Neuronal stem cell (in vitro differentiated cells): ENCODE data around the gene UPF1.

Experiments used
- DNase-seq: peaks from one replicate; pipeline ENCODE4 v3.0.0-alpha.2; 2013; ENCODE audit warnings: low spot score
- H2AFZ ChIP-seq: one replicate; pipeline ENCODE4 v1.6.1; 2013; ENCODE audit warnings: mild to moderate bottlenecking, low read length, inconsistent platforms
- H2AK5ac ChIP-seq: 2 replicates; pipeline ENCODE4 v1.6.1; 2013; ENCODE audit warnings: low read depth, mild to moderate bottlenecking, inconsistent platforms, low read length, moderate library complexity, mixed read lengths
- H2BK120ac ChIP-seq: 2 replicates; pipeline ENCODE4 v1.6.1; 2013; ENCODE audit warnings: low read depth, mild to moderate bottlenecking, inconsistent platforms, low read length, moderate library complexity, mixed read lengths
- H2BK12ac ChIP-seq: one replicate; pipeline ENCODE4 v1.6.1; 2013; ENCODE audit warnings: low read length, inconsistent platforms
- H2BK15ac ChIP-seq: 2 replicates; pipeline ENCODE4 v1.6.1; 2013; ENCODE audit warnings: mild to moderate bottlenecking, low read length, inconsistent platforms, mixed read lengths
- H2BK5ac ChIP-seq: one replicate; pipeline ENCODE4 v1.6.1; 2013; ENCODE audit warnings: inconsistent platforms, mild to moderate bottlenecking, low read length, moderate library complexity
- H3K14ac ChIP-seq: one replicate; pipeline ENCODE4 v1.6.1; 2013; ENCODE audit warnings: low read length, inconsistent platforms
- H3K18ac ChIP-seq: 2 replicates; pipeline ENCODE4 v1.6.1; 2013; ENCODE audit warnings: low read length, inconsistent platforms
- H3K23ac ChIP-seq: 2 replicates; pipeline ENCODE4 v1.6.1; 2013; ENCODE audit warnings: low read depth, mild to moderate bottlenecking, mixed read lengths, low read length, inconsistent platforms; ENCODE audit not compliant: poor library complexity
- H3K27ac ChIP-seq: replicated peaks from 3 replicates; pipeline ENCODE4 v1.5.1; 2013; ENCODE audit warnings: low read length, inconsistent platforms
- H3K27me3 ChIP-seq, 3 experiments: 2 replicates each; pipeline ENCODE4 v1.6.1; 2013; ENCODE audit warnings: low read length in 3 of 3, mild to moderate bottlenecking in 2 of 3, inconsistent platforms in 1 of 3, low read depth in 1 of 3, mixed read lengths in 1 of 3, moderate library complexity in 1 of 3; ENCODE audit not compliant: control insufficient read depth in 3 of 3, insufficient read depth in 3 of 3
- H3K36me3 ChIP-seq, 2 donors: replicated peaks in 1 of 2; 2 replicates each; pipeline ENCODE4 v1.6.1; 2013; ENCODE audit warnings: low read length in 2 of 2; ENCODE audit not compliant: control insufficient read depth in 2 of 2, insufficient read depth in 2 of 2
- H3K4ac ChIP-seq: 2 replicates; pipeline ENCODE4 v1.6.1; 2013; ENCODE audit warnings: inconsistent platforms, mild to moderate bottlenecking, low read length, moderate library complexity
- H3K4me1 ChIP-seq, 2 donors: 1 replicate in 1 of 2; 2 replicates in 1 of 2; pipeline ENCODE4 v1.6.1; 2013; ENCODE audit warnings: low read length in 2 of 2, low read depth in 1 of 2; ENCODE audit not compliant: control insufficient read depth in 2 of 2, insufficient read depth in 1 of 2
- H3K4me2 ChIP-seq: one replicate; pipeline ENCODE4 v1.6.1; 2013; ENCODE audit warnings: mild to moderate bottlenecking, low read length, inconsistent platforms; ENCODE audit not compliant: insufficient read depth, poor library complexity, severe bottlenecking
- H3K4me3 ChIP-seq, 2 donors: 2 replicates each; pipeline ENCODE4 v1.5.1; 2013; ENCODE audit warnings: low read length in 2 of 2, mild to moderate bottlenecking in 2 of 2, inconsistent platforms in 1 of 2, moderate library complexity in 1 of 2
- H3K79me1 ChIP-seq: one replicate; pipeline ENCODE4 v1.6.1; 2013; ENCODE audit warnings: low read depth, mild to moderate bottlenecking, inconsistent platforms, low read length, moderate library complexity
- H3K9ac ChIP-seq: one replicate; pipeline ENCODE4 v1.6.1; 2013; ENCODE audit warnings: mild to moderate bottlenecking, low read depth, low read length, inconsistent platforms; ENCODE audit not compliant: poor library complexity
- H3K9me3 ChIP-seq, 2 donors: replicated peaks in 1 of 2; 2 replicates each; pipeline versions ENCODE3 to v1.6.1; 2013; ENCODE audit warnings: low read length in 2 of 2, mild to moderate bottlenecking in 2 of 2, inconsistent platforms in 1 of 2, low read depth in 1 of 2, mixed read lengths in 1 of 2, moderate library complexity in 1 of 2; ENCODE audit not compliant: control insufficient read depth in 2 of 2, insufficient read depth in 1 of 2
- H4K8ac ChIP-seq: one replicate; pipeline ENCODE4 v1.6.1; 2013; ENCODE audit warnings: low read depth, mild to moderate bottlenecking, inconsistent platforms, low read length, moderate library complexity
- H4K91ac ChIP-seq: one replicate; pipeline ENCODE4 v1.6.1; 2013; ENCODE audit warnings: low read length, low read depth, mild to moderate bottlenecking, inconsistent platforms; ENCODE audit not compliant: poor library complexity
- WGBS, 2 donors: extraction: QIAGEN DNeasy Blood & Tissue Kit; methylation state at CpG; one replicate each; pipeline ENCODE4 v1.1.7; 2013; ENCODE audit warnings: missing lambda C conversion rate in 2 of 2, mixed read lengths in 1 of 2; ENCODE audit not compliant: insufficient read length in 2 of 2, insufficient replicate concordance in 1 of 2; ENCODE audit errors: extremely low coverage in 2 of 2; 5-methylcytosine and 5-hydroxymethylcytosine counted together

The UPF1 gene

GRCh38 chr19:18910801-18911436 is 79.2 kb downstream of the UPF1 start:
- Histone ChIP-seq H3K4me2 (no peak overlapping the region), H2BK12ac (no peak overlapping the region), H2AK5ac (peak overlapping the region; percentile 46), H3K23ac (peak overlapping the region; percentile 25), H3K18ac (no peak overlapping the region), H3K27me3 (no peaks in the 10 kb centered on the region), H3K9ac (peak overlapping the region; percentile 60), H3K14ac (no peak overlapping the region), H2AFZ (no peak overlapping the region), H3K4ac (no peak overlapping the region), H3K9me3 (peaks cover 0 to 1% of the 10 kb centered on the region in 2 donors), H4K91ac (no peak overlapping the region), H3K4me3 (no peak overlapping the region), H3K79me1 (peaks cover 24% of the 10 kb centered on the region), H3K4me1 (no peaks in the 10 kb centered on the region), H3K27ac (no peak overlapping the region), H2BK15ac (no peak overlapping the region), H2BK120ac (no peak overlapping the region), H4K8ac (peak overlapping the region; percentile 65), H3K36me3 (peaks cover 32 to 85% of the 10 kb centered on the region in 2 donors), H2BK5ac (no peak overlapping the region)
- no CpG with 5 or more reads among the region's 19 CpGs for WGBS, 2 donors
- DNase-seq, result no peak

- no peak for DNase-seq
- peaks cover 22% of the 10 kb centered on the region for H3K79me1 ChIP-seq
- H3K36me3 ChIP-seq, result peaks cover 17 to 65% of the 10 kb centered on the region in 2 donors
- no peak overlapping the region for H3K4ac ChIP-seq
- no peak overlapping the region for H2BK15ac ChIP-seq
- WGBS, 2 donors, result no CpG with 5 or more reads among the region's 14 CpGs
- no peak overlapping the region for H3K18ac ChIP-seq
- no peaks in the 10 kb centered on the region for H3K27me3 ChIP-seq
- no peaks in the 10 kb centered on the region for H3K9me3 ChIP-seq
- H3K4me1 ChIP-seq, result no peaks in the 10 kb centered on the region
- no peak overlapping the region for H4K91ac ChIP-seq
- no peak overlapping the region for H2BK120ac ChIP-seq
- peak overlapping the region; percentile 73 for H3K23ac ChIP-seq
- H3K9ac ChIP-seq, result no peak overlapping the region
- H3K14ac ChIP-seq, result no peak overlapping the region
- H2BK5ac ChIP-seq, result no peak overlapping the region
- H3K4me2 ChIP-seq, result no peak overlapping the region
- no peak overlapping the region for H3K27ac ChIP-seq
- H2AFZ ChIP-seq, result no peak overlapping the region
- peak overlapping the region; percentile 63 for H2BK12ac ChIP-seq
- no peak overlapping the region for H2AK5ac ChIP-seq
- peak overlapping the region in 1 of 2 donors; percentile 53 for H3K4me3 ChIP-seq
- no peak overlapping the region for H4K8ac ChIP-seq
Observed at GRCh38 chr19:18912933-18913332, 81.2 kb downstream of the UPF1 start.

GRCh38 chr19:18913466-18913865 is 81.7 kb downstream of the UPF1 start:
- no peak overlapping the region for H2BK120ac ChIP-seq
- H3K18ac ChIP-seq, result no peak overlapping the region
- H4K91ac ChIP-seq, result no peak overlapping the region
- peak overlapping the region; percentile 73 for H3K23ac ChIP-seq
- no peaks in the 10 kb centered on the region for H3K9me3 ChIP-seq
- H3K27ac ChIP-seq, result no peak overlapping the region
- H3K9ac ChIP-seq, result peak overlapping the region; percentile 21
- no peak overlapping the region for H3K4me3 ChIP-seq
- peaks cover 22% of the 10 kb centered on the region for H3K79me1 ChIP-seq
- H3K4me1 ChIP-seq, result no peaks in the 10 kb centered on the region
- no peak overlapping the region for H2BK12ac ChIP-seq
- peak overlapping the region; percentile 17 for H4K8ac ChIP-seq
- no peak overlapping the region for H2BK5ac ChIP-seq
- no peak overlapping the region for H2AK5ac ChIP-seq
- WGBS, 2 donors, result no CpG with 5 or more reads among the region's 5 CpGs
- H2BK15ac ChIP-seq, result no peak overlapping the region
- H3K4ac ChIP-seq, result no peak overlapping the region
- H3K27me3 ChIP-seq, result no peaks in the 10 kb centered on the region
- H3K4me2 ChIP-seq, result peak overlapping the region; percentile 2
- H3K14ac ChIP-seq, result no peak overlapping the region
- no peak for DNase-seq
- no peak overlapping the region for H2AFZ ChIP-seq
- H3K36me3 ChIP-seq, result peaks cover 17 to 61% of the 10 kb centered on the region in 2 donors

DNA sequence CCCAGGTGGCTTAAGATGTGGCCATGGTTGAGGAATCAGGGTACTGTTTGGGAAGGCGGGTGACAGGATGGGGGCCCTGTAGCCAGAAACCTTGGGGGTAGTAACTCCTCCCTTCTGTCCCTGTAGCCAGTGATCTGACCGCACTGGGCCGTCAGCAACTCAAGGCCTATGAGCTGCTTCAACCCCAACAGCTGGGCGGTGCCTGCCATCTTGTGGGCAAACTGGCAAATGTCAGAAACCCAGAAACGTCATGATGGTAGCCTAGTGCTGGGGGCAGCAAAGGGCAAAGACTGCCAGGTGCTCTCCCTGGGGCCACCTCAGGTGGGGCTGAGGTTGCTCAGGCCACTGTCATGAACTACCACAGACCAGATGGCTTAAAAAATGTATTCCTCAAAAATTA is 83.9 kb downstream of the UPF1 start:
- no peaks in the 10 kb centered on the region for H3K27me3 ChIP-seq
- H2BK12ac ChIP-seq, result no peak overlapping the region
- no peak overlapping the region for H3K4me2 ChIP-seq
- H3K18ac ChIP-seq, result peak overlapping the region; percentile 57
- H4K91ac ChIP-seq, result no peak overlapping the region
- peaks cover 0 to 6% of the 10 kb centered on the region in 2 donors for H3K4me1 ChIP-seq
- no peak overlapping the region for H3K14ac ChIP-seq
- H3K27ac ChIP-seq, result no peak overlapping the region
- no peak overlapping the region for H3K4ac ChIP-seq
- no peak overlapping the region for H2BK120ac ChIP-seq
- peaks cover 16 to 42% of the 10 kb centered on the region in 2 donors for H3K36me3 ChIP-seq
- DNase-seq, result no peak
- no peak overlapping the region for H2AK5ac ChIP-seq
- no CpG with 5 or more reads among the region's 5 CpGs for WGBS, 2 donors
- H2BK5ac ChIP-seq, result peak overlapping the region; percentile 75
- H3K9ac ChIP-seq, result no peak overlapping the region
- no peak overlapping the region for H2BK15ac ChIP-seq
- H3K4me3 ChIP-seq, result no peak overlapping the region
- no peak overlapping the region for H2AFZ ChIP-seq
- H4K8ac ChIP-seq, result no peak overlapping the region
- H3K23ac ChIP-seq, result peak overlapping the region; percentile 73
- peaks cover 27% of the 10 kb centered on the region for H3K79me1 ChIP-seq
- H3K9me3 ChIP-seq, result no peaks in the 10 kb centered on the region
